GM18507 (cell line): ENCODE results near the gene LRRC4C.
"Not testable (repeated sequence)": the region's sequence is repeated elsewhere in the genome, so short reads cannot be mapped to it uniquely, and the experiment has no call there.

Experiments used
- DNase-seq: peaks from one replicate; pipeline ENCODE4 v3.0.0; 2011; ENCODE audit warnings: low read depth; ENCODE audit not compliant: insufficient read length; ENCODE audit errors: extremely low spot score
- FAIRE-seq: peaks from 2 replicates; lab custom pipeline; 2011; peaks lifted over from hg19 to GRCh38; lab: Jason Lieb, UNC

The LRRC4C gene

DNA sequence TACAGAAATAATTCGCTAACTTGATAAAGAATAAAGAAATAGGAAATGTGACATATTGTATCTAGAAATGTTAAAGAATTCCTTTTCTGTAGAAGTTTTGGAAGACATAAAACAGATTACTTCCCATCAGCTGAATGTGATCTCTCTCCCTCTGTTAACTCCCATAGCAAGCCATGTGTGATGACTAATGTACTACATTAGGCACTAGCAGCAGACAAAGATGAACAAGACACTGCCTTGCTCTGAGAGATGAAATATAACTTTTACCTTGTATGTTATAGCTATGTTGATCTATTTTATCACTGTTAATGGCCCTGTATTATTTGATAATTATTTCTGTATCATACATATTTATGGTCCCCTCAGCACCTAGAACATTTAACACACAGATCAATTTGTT lies 817.2 kb downstream of the LRRC4C start:
- no peak for DNase-seq
- FAIRE-seq: no peak

DNA sequence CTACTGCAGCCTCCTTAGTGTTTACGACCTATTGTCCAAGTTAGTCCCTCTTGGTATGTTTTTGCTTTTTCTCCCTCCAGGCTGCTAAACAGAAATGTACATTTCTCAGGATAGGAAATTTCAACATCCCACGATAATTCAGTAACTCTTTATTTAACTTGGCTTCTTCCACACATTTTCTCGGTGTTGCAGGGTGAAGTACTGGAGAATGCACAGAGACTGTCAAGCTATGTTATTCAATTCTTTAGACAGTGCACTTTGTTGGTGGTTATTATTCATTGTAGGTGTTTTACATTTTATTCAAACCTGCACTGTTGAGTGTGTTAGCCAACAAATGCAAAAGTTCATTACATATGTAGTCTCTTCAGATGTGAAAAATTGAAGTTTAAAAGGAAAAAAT lies 839.8 kb downstream of the LRRC4C start:
- FAIRE-seq: no peak

DNA sequence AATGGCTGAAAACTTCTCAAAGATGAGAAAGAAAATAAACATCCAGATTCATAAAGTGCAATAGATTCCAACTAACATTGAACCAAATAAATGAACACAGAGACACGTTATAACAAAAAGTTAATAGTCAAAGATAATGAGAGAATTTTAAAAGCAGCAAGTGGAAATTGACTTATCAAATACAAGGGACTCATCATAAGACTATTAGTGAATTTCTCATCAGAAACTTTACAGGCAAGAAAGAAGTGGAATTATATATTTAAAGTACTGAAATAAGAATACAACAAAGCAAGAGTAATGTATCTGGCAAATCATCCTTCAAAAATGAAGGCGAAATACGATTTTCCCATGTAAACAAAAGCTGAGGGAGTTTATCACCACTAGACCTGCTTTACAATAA lies 852.7 kb downstream of the LRRC4C start:
- no peak for DNase-seq
- no peak for FAIRE-seq

More for the DNA sequence above, 839.8 kb downstream of the LRRC4C start:
- no peak for DNase-seq

DNA sequence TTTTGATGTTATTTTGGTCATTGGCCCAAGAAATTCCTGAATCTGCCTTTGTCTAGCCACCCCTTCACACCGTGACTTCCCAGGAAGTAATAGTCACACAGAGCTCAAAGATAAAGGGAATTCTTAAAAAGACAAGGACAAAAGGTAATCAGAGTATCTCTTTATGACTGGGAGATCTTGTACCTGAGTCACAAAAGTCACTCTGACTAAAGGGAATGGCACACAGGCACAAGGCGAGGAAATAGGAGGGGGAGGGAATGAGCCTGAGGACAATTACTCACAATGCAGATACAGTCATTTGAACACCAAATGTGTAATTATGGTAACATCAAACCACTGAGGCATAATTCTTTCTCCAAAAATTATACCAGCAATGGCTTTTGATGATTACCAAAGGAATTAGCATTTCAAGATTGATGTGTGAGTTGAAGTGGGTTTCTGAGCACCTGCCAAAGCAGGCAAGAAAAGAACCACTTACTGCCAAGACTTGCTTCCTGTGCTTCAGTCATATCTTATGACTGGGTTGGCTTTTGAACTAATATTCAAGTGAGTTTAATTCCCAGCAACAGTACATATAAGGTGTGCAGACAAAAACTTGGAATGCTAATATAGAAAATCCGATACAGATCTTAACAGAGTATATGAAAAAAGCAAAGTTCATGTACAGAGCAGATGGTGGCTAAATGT lies 856.4 kb downstream of the LRRC4C start:
- FAIRE-seq (no peak), DNase-seq (no peak)

DNA sequence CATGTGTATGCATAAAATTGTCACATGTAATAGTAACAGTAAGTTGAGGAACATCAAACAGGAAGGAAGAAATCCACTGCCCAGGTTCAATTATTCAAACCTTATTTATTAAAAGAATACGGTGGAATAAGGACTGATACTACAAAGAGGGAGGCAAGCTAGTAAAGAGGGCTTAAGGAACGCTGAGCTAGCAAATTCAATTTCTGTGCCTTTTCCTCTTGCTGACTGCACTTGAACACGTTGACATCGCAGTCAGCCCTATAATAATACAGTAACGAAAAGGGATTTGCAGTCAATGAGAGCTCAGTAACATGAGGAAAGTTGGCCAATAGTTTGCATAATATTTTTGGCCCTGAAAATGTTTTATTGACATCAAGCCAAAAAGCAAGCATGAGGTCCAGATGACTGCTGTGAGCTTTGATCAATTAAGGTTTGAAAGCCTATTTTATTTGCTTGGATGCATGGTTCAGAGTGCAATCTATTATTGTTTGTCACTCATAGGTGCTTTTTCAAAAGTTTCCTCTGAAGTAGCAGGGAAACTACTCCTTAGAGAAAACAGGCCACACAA lies 861.8 kb downstream of the LRRC4C start:
- no peak for FAIRE-seq

DNA sequence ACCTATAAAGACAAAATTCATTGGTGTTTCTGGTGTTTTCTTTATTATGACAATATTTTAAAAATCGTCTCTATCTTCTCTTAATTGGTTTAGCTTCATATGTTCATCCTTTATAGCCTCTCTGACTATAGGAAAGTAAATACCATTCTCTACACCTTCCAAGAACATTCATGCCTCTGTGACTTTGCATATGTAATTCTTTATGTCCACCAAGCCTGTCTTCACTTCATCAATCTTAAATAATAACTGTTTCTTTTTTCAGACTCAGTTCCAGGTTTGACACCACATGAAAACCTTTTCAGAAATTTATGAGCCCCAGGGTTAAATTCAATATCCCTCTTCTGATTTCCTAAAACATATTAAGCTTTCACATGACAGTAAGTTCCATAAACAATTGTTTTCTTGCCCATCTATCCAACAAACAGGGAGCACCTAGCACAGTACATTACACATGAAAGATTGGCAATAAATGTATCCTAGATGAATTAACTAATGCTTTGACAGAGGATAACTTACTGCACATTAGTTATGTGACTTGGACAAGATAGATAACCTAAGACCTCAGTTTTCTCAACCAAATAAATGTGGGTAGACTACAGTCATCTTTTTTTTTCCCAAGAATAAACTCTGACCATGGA lies 886.1 kb downstream of the LRRC4C start:
- no peak for FAIRE-seq

More for the DNA sequence above, 861.8 kb downstream of the LRRC4C start:
- DNase-seq: no peak

DNA sequence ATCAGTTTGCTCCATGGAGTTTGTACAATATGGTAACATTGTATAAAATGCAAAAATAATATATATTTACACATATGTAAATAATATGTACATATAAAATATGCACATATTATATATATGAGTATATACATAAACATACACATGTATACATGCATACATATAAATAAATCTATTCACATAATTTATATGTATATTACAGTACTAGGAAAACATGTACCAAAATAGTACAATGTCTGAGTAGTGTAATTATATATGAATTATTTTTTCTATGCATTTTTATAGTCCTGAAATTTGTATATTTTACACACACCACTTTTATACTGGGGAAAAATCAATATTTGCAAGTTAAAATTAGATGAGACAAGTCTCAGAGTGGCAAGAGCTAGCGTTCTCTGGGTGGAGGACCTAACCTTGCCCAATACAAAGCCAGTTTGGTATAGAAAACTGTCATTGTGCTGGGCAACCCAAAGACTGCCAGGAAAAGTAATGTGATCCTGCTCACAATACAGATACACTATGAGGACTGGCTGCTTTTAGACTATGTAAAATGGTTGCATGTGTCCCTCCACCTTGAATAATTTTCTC lies 889.4 kb downstream of the LRRC4C start:
- no peak for DNase-seq
- no peak for FAIRE-seq

More for the DNA sequence above, 886.1 kb downstream of the LRRC4C start:
- no peak for DNase-seq

DNA sequence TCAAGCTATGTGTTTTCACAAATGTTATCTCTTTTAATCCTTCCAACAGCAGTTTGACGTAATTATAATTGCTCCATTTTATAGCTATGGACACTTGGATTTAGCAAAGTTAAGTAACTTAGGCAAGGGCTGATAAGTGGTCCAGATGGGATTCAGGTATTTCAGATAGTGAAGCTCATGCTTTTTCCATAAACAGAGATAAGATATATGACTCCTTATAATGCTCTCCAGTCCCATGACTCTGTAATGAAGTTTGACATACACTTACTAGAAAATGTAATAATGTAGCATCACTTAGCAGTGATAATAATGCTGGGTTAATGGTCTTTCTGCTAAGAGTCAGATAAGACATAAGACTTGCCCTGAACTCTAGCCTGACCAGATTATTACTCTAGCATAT lies 892.1 kb downstream of the LRRC4C start:
- FAIRE-seq (no peak), DNase-seq (no peak)

DNA sequence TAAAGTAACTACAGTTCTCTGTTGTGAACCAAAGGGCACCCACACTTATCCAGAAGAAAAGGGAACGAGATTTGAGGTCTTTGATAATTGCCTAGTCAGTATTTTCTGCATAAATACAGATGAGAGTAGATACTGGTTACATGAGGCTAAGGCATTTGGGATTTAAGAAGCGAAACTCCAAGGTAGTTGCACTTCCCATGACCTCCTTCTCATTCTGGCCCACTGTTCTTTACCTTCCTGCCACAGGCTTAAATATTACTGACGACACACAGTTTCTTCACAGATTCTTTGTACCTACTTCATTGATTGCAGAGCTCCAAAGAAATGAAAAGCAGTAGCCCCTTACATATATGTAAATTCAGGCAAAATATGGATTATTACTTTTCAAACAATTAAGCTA lies 915.3 kb downstream of the LRRC4C start:
- FAIRE-seq: no peak
- DNase-seq: no peak

DNA sequence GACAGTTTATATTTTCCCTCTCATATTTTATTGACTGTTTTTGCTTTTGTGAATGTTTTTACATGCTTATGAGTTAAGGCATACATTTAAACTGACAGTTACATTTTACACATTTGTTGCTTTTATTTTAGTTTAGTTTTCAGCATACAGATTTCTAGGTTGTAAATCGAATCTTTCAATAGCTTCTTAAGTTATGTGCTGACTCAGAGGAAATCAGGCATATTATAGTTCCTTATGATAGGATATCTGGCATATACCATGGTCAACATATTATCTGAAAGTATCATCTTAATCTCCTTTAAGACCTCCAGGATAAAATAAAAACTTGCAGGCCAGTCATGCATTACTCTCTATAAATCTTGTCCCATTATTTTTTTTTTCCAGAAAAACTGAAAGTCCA lies 916.6 kb downstream of the LRRC4C start:
- DNase-seq (no peak), FAIRE-seq (no peak)

DNA sequence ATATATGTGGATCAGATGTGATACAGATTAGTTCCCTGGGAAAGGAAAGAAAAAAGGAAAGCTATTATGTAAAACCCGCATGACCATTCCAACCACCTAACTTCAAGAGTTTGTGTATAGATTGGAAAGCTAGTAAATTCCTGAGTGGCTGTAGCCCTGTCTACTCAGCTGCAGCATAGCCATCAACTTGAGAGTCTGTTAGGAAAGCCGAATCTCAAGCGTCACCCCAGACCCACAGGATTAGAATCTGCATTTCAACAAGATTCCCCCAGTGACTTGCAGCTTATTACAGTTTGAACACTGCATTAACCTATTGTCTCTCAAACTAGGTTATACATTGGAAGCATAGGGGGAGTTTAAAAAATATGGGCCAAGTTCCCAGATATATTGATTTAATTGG lies 921.7 kb downstream of the LRRC4C start:
- FAIRE-seq: no peak
- no peak for DNase-seq

DNA sequence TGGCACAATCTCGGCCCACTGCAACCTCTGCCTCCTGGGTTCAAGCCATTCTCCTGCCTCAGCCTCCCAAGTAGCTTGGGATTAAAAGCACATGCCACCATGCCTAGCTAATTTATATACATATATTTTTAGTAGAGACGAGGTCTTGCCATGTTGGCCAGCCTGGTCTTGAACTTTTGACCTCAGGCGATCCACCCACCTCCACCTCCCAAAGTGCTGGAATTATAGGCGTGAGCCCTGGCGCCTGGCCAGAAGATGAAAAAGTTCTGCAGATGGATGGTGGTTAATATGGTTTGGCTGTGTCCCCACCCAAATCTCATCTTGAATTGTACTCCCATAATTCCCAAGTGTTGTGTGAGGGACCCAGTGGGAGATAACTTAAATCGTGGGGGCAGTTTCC lies 937.4 kb downstream of the LRRC4C start:
- FAIRE-seq, DNase-seq: not testable (repeated sequence)

DNA sequence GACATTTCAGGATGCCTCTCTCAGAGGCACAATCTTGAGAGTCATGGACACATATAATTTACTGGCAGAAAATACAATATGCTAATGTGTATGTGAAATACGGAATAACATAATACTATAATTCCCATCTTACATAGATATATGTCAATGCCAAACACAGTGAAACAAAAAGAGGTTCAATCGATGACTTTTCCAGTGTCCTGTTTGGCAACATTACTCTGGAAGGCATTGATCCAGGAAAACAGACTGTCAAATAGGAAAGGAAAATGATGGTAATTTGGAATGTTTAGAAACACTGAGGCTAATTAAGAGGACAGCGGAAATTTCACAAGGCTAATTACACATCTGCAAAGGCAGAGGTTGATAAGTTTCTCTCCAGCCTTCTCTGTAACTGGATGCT lies 942.3 kb downstream of the LRRC4C start:
- no peak for FAIRE-seq
- DNase-seq: no peak

DNA sequence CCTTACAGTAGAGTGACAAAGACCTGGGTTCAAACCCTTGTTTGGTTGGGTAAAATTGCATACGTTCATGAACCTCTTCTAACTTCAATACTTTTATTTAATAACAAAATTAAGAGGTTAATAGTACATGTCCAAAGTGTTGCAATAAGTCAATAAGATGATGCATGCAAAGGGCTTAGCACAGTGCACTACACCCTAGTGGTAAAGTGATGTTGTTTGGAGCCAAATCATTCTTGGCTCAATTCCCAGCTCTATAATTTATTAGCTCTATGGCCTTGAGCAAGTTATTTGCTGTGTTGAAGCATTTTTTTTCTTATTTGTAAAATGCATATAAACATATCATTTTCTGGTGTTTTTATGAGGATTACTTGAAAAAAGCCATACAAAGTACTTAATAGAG lies 945.3 kb downstream of the LRRC4C start:
- FAIRE-seq (no peak), DNase-seq (no peak)

DNA sequence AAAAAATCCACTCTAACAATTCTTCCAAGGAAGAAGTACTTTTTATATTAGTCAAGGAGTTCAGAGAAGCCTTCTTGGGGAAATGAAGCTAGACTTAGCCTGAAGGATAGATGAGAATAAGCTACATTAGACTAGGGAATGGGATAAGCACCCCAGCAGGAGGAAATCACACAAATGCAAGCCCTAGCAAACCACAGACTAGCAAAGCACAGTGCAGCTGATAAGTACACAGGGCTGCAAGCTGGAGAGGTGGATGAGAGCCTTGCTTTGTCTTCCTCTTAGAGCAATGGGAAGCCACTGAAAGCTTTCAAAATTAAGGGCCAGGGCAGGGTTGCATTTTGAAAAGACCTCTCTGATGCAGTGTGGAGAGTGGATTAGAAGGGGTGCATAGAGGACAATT lies 946.2 kb downstream of the LRRC4C start:
- DNase-seq (no peak), FAIRE-seq (no peak)

DNA sequence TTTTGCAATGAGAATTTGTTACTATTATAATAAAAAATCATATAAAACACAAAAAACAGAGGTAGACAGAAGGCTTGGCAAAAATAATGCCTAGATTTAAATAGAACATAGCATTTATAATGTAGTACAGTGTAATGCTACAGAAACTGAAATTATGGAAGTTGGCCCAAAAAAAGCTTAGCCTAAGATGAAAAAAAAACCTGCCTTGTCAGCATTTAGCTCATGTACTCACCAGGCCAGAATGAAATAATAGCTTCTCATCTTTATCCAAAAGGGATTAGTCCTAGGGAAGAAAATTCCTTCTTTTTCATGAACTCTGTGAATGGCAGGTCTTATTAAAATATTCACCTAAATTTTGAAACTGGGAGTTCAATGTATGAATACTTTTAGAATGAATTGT lies 951.1 kb downstream of the LRRC4C start:
- no peak for FAIRE-seq
- no peak for DNase-seq

DNA sequence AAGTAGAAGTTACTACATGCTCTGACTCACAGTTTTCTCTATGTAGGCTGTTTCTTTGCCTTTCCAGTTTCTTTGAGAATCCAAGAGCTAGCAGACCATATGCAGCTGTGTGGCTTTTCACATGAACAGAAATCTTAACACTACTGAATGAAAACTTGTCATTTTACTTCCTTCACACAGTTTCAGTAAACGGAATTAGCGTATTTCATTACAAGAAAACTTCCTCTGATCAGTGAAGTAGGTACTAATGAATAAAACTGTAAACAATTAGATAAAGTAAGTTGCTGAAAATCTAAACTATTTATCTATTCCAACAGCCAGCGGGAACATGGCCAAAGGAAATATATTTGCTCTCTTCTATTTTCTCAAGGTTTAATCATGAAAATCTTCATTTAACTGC lies 953.2 kb downstream of the LRRC4C start:
- DNase-seq: no peak
- FAIRE-seq: no peak

DNA sequence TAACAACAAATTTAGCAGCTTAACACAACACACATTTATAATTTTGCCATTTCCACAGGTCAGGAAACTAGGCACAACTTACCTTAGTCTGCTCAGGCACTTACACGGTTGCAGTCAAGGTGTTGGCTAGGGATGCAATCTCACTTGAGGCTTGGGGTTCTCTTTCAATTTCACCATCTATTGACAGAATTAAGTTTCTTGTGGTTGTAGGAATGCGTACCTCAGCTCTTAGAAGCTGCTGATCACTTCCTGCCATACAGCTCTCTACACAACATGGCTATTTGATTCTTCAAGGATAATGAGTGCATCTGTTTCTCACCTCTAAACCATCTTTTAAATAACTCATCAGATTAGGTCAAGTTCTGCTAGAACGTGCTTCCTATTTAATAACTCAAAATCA lies 968.1 kb downstream of the LRRC4C start:
- FAIRE-seq: no peak
- DNase-seq: no peak

DNA sequence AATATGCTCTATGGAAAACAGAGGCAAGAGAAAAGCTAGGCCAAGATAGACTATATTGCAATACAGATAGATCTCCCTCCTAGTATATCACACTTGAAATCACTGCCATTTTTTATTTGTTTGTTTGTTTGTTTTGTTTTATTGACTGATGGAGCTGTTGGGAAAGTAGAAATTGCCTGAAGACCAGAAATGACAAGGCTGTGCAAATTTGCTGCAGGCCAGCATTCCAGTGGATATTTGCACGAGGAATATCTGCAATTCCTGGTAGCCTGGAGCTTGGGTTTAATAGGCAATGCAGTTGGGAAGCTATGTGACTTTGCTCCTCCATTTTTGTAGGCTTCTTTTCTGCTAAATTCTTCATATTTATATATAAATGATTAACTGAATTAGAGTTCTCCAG lies 991.7 kb downstream of the LRRC4C start:
- FAIRE-seq: no peak
- DNase-seq: no peak

DNA sequence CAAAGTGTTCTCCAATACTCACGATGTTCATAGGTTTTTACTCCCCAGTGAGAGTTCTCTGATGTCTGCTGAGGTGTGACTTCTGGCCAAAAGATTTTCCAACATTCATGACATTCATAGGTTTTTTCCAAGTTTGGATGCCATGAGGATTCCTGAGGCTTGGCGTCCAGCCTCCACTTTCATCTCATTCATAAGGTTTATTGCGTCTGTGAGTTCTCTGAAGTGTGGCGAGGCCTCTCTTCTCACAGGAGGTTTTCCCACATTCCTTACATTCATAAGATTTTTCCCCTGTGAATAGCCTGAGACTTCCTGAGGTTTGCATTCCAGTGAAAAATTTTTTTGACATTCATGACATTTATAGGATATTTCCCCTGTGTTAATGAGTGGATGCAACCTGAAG lies 1014.1 kb downstream of the LRRC4C start:
- DNase-seq: no peak
- FAIRE-seq: no peak

DNA sequence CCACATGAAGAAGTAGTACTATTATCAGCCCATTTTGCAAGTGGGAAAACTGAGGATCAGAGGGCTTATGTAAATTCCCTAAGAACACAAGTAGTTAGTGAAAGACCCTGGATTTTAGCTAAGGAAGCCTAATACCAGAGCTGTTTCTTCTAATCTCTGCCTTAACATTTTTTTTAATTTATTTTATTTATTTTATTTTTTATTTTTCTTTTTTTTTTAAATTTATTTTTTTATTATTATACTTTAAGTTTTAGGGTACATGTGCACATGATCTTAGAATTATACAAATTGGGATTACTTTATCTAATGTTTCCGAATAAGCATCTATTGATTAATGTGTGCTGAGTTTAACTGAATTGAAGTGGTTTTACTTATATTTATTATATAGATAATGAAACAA lies 1015.3 kb downstream of the LRRC4C start:
- DNase-seq (no peak), FAIRE-seq (no peak)
